NK-92 (cell line): Measurements from ENCODE around the gene STIP1.

Source experiments
- DNase-seq: peaks from one replicate; lab custom pipeline; 2025; ENCODE audit not compliant: unreplicated experiment; lab: John Stamatoyannopoulos, UW

STIP1 gene

DNA sequence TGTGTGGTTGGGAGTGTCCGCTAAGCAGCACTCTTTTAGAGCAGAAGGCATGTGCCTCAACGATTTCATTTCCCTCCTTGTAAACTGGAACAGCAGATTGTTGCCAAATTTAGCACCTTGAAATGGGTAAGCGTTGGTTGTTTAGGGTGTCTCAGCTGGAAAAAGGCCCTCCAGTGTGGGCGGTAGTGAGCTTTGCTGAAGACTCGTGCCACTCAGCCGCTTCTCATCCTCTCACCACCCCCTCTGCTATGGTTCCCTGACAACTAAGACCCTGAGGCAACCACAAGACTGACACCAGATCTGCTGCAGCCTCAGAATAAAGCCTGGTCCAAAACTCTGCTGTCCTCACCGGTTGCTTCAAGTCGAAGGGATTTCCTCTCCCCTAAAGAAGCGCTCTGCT, 10.7 kb downstream of the STIP1 start:
- DNase-seq, result no peak

- no peak for DNase-seq
These were observed 12.5 kb downstream of the STIP1 start for GRCh38 chr11:64198511-64198910.

DNA sequence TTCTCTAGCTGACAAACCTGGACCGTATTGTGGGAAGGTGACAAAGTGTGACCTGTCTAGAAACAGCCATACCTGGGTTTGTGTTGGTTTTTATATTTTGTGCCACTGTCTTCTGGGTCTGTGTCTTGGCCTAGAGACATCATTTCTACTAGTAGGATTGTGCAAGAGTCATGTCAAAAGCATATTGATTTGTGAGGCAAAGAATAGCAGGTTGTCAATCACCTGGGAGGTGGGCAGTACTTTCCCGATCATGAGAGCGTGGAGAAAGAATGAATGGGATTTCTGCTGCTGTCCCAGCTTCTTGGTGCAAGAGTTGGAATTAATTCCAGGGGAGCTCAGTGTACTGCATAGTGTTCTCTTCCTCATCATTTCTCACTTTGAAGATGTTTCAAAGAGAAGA, 15.6 kb downstream of the STIP1 start:
- DNase-seq, result no peak

- no peak for DNase-seq
These were observed 17.0 kb downstream of the STIP1 start for GRCh38 chr11:64202992-64203391.

DNA sequence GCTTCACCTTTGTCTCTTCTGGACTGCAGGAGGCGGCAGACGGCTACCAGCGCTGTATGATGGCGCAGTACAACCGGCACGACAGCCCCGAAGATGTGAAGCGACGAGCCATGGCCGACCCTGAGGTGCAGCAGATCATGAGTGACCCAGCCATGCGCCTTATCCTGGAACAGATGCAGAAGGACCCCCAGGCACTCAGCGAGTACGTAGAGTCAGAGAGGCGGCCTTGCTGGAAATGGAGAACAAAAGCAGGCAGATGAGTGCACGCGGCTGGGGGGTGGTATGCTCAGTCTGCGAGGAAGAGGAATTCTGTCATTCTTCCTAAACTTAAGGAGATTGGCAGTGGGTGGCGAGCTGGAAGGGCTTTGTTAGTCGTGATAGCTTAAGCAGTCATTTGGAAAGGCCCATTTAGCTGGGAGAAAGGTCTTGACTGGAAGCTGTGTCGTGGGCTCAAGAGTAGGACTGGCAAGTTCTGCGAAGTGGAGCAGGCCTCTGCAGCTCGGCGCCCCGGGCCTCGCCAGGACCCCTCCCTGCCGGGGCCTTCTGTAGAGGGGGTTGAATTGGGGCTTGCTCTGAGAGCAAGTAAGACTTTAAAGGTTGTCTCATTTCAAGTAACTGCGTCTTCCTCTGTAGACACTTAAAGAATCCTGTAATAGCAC, 17.6 kb downstream of the STIP1 start:
- no peak for DNase-seq

DNA sequence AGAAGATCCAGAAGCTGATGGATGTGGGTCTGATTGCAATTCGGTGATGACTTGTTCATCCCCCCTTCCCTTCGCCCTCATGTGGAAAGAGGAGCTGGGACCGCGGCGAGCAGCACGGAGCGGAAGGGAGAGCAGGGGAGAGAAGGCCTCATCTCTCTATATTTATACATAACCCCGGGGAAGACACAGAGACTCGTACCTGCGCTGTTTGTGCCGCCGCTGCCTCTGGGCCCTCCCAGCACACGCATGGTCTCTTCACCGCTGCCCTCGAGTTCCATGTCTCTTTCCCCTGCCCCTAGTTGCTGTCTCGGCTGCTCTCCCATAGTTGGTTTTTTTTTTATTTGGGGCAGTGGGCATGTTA, 18.1 kb downstream of the STIP1 start:
- DNase-seq, result no peak

DNA sequence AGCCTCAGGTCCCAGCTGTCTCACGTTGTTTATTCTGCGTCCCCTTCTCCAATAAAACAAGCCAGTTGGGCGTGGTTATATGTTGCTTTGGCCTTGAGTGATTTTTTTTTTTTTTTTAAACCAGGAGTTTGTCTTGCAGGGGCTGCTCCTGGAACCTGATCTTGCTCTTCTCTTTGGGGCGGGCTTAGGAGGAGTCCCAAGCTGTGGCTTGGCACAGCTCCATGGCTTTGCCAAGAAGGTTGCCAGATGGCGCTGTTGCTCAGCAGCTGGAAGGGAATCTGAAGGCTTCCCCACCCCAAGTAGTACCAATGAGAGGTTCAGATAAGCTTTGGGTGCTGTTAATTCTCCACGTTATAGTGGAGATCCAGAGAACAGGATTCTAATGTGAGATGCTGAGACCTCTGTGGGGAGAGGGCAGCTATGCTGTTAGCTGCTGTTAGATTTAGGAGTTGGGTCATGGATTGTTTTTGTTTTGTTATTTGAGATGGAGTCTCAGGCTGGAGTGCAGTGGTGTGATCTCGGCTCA, 18.6 kb downstream of the STIP1 start:
- peak; percentile 42 for DNase-seq

GRCh38 chr11:64206457-64207255, 20.7 kb downstream of the STIP1 start, which contains the start of gene FERMT3:
Gene FERMT3, plus strand, starts transcription at chr11:64206721. Its CDS starts 644 bp downstream, at chr11:64207365.
- DNase-seq, result no peak

DNA sequence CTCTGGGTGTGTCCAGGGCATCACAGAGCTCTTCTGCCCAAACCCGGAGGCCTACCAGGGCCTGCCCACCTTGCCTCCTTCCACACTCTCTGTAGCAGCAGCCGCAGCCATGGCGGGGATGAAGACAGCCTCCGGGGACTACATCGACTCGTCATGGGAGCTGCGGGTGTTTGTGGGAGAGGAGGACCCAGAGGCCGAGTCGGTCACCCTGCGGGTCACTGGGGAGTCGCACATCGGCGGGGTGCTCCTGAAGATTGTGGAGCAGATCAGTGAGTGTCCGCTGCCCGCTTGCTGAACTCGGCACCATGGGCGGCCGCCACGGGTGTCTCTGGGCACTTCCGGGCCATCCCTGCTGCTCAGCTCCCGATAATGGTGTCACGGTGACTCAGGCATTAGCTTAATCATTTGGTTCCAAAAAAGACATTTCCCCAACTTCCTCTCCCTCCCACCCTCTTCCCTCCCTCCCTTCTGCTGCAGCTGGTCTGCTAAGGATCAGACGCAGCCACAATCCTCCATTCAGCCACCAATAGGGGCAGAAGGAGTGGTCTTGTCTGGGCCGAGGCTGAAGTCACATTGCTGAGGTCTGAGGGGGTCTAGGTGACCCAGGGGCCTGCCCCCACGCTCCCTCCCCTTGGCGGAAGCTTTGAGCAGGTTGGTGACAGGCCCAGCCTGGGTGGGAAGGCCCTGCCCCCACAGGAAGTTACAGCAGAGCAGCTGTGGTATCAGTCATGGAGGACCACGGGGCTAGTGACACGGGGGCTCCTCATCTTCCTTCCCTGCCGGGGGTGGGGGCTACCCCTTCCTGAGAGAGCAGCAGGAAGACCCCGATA, 21.5 kb downstream of the STIP1 start:
- no peak for DNase-seq

GRCh38 chr11:64208086-64208795, 22.3 kb downstream of the STIP1 start:
- DNase-seq, result no peak

GRCh38 chr11:64208796-64209562, 23.0 kb downstream of the STIP1 start:
- DNase-seq, result no peak

- no peak for DNase-seq
These were observed 23.5 kb downstream of the STIP1 start for GRCh38 chr11:64209563-64209843.

- no peak for DNase-seq
These were observed 24.5 kb downstream of the STIP1 start for GRCh38 chr11:64210301-64211020.

DNA sequence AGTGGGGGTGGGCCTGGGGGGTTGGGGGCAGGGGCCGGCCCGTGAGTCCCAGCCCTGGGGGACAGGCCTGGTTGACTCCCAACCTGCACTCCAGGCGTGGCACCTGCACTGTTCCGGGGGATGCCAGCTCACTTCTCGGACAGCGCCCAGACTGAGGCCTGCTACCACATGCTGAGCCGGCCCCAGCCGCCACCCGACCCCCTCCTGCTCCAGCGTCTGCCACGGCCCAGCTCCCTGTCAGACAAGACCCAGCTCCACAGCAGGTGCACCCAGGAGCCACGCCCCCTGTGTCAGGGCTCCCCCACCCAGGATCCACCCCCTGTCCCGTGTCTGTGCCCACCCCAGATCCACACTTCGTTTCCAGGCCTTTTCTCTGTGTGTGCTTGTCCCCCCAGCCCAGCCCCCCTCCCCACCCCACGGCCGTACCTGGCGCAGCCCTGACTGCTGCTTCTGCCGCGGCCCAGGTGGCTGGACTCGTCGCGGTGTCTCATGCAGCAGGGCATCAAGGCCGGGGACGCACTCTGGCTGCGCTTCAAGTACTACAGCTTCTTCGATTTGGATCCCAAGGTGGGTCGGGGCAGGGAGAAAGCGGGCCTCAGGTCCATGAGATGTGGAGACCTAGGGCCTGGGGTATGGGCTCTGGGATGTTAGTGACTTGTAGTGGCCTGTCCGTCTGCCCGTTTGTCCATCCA, 25.4 kb downstream of the STIP1 start:
- DNase-seq, result no peak

DNA sequence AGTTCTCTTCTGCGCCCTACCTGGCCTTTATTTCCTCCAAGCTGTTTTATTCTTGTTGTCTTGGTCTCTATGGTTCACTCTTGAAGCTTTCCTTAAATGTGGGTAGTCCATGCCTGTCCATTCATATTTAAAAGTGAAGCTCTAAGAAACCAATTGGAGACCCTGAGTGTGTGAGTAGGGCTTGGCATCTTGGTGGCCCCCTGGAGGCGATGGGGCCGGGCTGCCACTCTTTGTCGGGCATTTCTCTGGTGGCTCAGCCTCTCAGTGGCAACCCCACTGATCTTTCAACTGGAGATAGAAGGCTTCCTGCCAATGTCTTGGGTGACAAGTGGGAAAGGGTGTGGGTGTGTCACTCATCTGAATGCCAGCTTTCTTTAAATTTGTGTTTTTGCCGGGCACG, 30.9 kb downstream of the STIP1 start:
- DNase-seq, result no peak

- DNase-seq, result no peak
These were observed 32.8 kb downstream of the STIP1 start for GRCh38 chr11:64218628-64219353.

DNA sequence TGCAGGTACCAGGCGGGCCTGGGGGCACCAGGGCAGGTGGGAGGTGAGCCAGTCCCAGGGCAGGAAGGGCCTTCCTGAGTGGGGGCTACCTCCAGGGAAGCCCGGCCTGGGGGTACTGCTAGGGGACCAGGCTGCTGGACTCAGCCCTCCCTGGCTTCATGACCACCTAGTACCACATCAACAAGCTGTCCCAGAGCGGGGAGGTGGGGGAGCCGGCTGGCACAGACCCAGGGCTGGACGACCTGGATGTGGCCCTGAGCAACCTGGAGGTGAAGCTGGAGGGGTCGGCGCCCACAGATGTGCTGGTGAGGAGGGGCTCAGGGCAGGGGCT, 33.3 kb downstream of the STIP1 start:
- DNase-seq, result no peak

DNA sequence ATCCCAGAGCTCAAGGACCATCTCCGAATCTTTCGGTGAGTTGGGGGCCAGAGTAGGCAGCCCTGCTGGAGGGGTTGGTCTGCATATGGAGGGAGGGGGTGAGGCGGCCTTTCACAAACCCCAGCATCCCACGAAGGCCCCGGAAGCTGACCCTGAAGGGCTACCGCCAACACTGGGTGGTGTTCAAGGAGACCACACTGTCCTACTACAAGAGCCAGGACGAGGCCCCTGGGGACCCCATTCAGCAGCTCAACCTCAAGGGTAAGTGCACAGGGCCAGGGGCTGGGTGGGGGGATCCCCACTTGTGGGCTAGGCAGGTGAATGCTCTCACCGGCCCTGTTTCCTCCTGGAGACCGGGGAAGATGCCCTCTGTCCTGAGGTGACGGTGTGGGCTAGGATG, 33.8 kb downstream of the STIP1 start:
- no peak for DNase-seq

- no peak for DNase-seq
These were observed 34.3 kb downstream of the STIP1 start for GRCh38 chr11:64220271-64220670.
